Umbilical cord (tissue), 2 donors: Measurements from ENCODE around the gene TAX1BP3. TPM values are rescaled to one million over a fixed set of nuclear protein-coding genes. Genes with fewer than 3 reads are reported as not detected.

Experiments
- DNase-seq: peaks from one replicate; pipeline ENCODE4 v3.0.0-alpha.2; 2015; ENCODE audit warnings: low spot score
- total RNA-seq: library from RNA; depleted of rRNA; stranded (reverse); fragments of >200 nt; gene quantifications from one replicate; pipeline ENCODE4 v1.2.3, GENCODE V29; 2014; ENCODE audit warnings: low replicate concordance; ENCODE audit not compliant: insufficient read depth

The TAX1BP3 gene
- total RNA-seq, 1 donor from 2014 or later = 59.0 TPM

DNA sequence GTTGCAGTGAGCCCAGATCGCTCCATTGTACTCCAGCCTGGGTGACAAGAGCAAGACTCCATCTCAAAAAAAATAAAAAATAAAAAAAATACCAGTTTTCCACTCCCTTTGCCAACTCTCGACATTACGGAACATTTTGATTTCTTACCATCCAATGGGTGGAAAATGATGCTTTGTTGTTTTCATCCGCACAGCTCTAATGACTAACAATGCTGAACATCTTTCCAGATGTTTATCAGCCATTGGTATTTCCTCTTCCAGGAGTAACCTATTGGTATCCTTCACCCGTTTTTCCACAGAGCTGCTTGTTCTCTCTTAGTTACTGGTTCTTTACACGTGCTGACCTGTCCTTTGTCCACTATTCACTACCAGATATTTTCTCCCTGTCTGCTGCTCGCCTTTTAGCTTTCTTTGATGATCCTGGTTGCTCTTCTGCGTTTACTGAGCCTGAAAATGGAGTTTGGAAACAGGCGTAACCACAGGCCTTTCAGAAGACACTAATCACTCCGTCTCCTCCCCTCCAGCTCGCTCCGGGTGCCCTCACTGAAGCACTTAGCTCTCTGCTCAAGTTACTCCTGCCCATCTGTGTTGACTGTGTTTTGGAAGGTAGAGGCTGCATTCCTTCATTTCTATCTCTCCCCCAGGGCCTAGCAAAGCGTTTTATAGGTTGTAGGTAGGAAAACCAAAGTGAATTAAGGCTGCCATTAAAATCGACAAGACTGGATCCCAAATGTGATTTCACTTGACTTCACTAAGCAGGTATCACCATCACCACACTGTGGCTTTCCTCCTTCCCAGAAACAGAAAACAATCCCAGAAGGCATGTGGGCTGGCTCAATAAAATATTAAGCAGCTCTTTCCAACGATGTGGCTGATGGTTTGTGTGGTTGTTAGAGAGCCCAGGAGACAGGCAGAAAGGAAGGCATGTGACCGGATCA lies 41.3 kb downstream of the TAX1BP3 start:
- DNase-seq = no peak

DNA sequence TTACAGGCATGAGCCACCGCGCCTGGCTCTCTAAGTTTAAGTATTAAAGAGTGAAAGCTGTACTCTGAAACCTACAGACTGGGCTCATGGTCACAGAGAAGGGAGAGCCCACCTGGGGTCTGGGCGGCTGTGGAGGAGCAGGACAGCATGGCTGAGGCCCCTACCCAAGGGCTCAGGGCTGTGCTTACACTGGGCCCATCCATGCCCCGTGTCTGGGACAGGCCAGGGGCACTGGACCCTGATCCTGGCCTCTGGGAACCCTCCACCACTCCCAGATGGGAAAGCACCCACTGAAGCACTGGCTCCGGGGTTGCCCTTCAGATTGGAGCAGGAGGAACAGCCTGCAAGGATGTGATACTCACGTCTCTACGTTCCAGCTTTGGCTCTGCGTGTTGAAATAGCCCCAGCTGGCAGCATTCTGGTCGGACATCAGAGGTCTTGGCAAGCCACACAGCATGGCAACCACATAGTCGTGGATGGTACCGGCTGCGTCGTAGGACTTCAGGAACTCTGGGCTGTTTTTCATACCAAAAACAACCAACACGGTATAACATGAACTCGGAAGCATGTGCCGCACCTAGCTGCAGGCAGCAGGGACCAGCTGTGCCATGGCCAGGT lies 45.3 kb downstream of the TAX1BP3 start:
- DNase-seq = no peak

DNA sequence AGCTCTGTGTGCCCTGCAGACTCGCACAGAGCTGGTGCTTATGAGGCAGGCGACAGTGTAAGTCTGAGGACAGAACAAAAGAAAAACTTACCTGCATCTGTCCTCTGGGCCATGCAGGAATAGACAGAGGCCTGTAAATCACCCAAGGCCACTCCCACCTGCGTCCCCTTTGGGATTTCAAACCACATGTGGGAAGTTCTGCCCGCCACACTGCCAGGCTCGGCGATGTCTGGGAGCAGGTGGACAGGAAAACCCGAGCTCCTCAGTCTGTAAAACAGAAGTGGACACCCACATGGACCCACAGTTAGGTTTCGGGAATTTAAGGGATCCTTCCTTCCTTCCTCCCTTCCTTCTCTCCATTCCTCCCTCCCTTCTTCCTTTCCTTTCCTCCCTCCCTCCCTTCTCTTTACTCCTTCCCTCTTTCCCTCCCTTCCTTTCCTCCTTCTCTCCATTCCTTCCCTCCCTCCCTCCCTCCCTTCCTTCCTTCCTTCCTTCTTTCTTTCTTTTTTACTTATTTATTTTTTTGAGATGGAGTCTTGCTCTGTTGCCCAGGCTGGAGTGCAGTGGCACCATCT lies 47.1 kb downstream of the TAX1BP3 start:
- no peak for DNase-seq

DNA sequence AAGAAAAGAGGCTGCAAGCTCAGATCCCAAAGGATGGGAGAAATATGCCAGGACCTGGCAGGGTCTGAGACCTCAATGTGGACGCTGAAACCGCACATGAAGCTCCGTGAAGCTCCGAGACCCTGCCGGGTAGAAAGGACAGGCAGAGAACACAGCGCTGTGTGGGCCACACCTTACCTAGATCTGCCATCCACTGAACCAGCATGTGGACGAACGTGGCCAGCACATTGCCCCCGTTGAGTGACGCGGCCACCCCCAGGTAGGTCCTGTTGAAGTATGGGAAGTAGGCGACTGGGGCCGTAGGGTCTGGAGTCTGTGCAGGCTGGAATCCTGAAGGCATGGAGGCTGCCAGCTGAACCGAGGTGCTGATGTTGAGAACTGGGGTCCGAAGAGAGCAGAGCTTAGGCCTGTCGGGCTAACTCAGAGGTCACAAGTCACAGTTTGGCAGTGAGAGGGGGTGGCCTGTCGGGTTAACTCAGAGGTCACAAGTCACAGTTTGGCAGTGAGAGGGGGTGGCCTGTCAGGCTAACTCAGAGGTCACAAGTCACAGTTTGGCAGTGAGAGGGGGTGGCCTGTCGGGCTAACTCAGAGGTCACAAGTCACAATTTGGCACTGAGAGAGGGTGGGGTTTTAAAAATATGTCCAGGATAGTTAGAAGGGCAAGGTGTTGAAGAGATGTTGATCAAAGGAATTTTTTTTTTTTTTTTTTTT lies 53.1 kb downstream of the TAX1BP3 start:
- DNase-seq = no peak

DNA sequence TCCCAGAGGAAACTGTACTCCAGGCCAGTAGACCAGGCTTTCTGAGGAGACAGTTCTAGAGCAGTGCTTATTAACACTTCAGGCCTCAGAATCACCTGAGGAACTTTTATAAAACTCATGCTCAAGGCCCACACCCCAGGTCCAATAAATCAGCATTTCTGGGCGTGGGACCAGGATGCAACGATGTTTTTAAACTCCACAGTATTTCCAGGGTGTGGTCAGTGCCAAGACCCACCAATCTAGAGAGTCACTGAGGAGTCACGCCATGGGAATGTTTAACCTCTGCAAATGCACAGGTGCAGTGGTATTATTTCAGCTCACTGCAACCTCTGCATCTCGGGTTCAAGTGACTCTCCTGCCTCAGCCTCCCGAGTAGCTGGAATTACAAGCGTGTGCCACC lies 55.3 kb downstream of the TAX1BP3 start:
- no peak for DNase-seq

Other genes with a start within 250 kb of the TAX1BP3 start
- 1.2 TPM for gene OR1E2, start 234.7 kb downstream of the TAX1BP3 start, total RNA-seq
- gene SPATA22, start 196.8 kb downstream of the TAX1BP3 start, total RNA-seq = 1.2 TPM
- gene ASPA, start 192.6 kb downstream of the TAX1BP3 start, total RNA-seq = 6.3 TPM
- 8.9 TPM for gene TRPV3, start 110.8 kb downstream of the TAX1BP3 start, total RNA-seq
- 25.5 TPM for gene TRPV1, start 59.2 kb downstream of the TAX1BP3 start, total RNA-seq
- 9.4 TPM for gene SHPK, start 32.3 kb downstream of the TAX1BP3 start, total RNA-seq
- 12.0 TPM for gene CTNS, start 31.8 kb downstream of the TAX1BP3 start, total RNA-seq
- 15.6 TPM for gene EMC6, start 234 bp upstream of the TAX1BP3 start, total RNA-seq
- gene P2RX5, start 27.6 kb upstream of the TAX1BP3 start, total RNA-seq = 0.24 TPM
- 0.48 TPM for gene HASPIN, start 55.3 kb upstream of the TAX1BP3 start, total RNA-seq
- gene ITGAE, start 132.6 kb upstream of the TAX1BP3 start, total RNA-seq = 0.48 TPM
- 20.7 TPM for gene NCBP3, start 177.7 kb upstream of the TAX1BP3 start, total RNA-seq
- 19.3 TPM for gene CAMKK1, start 224.5 kb upstream of the TAX1BP3 start, total RNA-seq
- gene P2RX1, start 247.9 kb upstream of the TAX1BP3 start, total RNA-seq = 44.5 TPM